ENCODE data around the gene GPR63.

GPR63 gene

GRCh38 chr6:96844530-96844929 lies 7.3 kb upstream of the GPR63 start:
- H3K27ac Mint-ChIP-seq, result no peak overlapping the region
- peaks cover 15% of the 10 kb centered on the region for H3K27me3 Mint-ChIP-seq
- no peaks in the 10 kb centered on the region for H3K4me1 Mint-ChIP-seq (ENCODE audit: low read depth)
- H3K4me3 Mint-ChIP-seq, result no peak overlapping the region
- peaks cover 3% of the 10 kb centered on the region for H3K36me3 Mint-ChIP-seq
- H3K9me3 Mint-ChIP-seq (ENCODE audit: low read depth), result peaks cover 3% of the 10 kb centered on the region

DNA sequence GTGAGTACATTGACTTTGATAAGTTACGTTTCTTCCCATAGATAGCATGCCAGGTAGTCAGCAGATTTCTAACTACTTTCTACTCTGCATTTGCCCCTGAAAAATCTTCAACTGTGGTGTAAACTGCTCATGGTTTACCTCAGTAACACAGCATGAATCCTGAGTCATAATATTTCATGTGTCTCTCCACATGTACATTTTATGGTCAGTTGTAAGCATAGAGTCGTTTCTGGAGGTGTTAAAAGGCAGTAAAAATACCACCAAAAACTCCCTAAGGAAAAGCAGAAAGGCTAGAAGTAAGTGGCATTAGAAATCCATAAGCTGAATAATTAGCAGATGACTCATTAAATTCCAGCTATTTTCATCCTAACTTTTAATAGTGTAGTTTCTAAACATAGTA lies 4.1 kb upstream of the GPR63 start:
- Mint-ChIP-seq H3K4me3 (no peak overlapping the region), H3K27ac (no peak overlapping the region), H3K4me1 (ENCODE audit: low read depth) (peaks cover 11% of the 10 kb centered on the region), H3K9me3 (ENCODE audit: low read depth) (no peaks in the 10 kb centered on the region), H3K36me3 (peaks cover 3% of the 10 kb centered on the region), H3K27me3 (peaks cover 29% of the 10 kb centered on the region)

GRCh38 chr6:96836631-96837080 lies 621 bp downstream of the GPR63 start:
- Mint-ChIP-seq H3K9me3 (ENCODE audit: low read depth) (no peaks in the 10 kb centered on the region), H3K27me3 (peaks cover 37% of the 10 kb centered on the region), H3K4me3 (peak overlapping the region; percentile 86), H3K36me3 (no peaks in the 10 kb centered on the region), H3K4me1 (ENCODE audit: low read depth) (peaks cover 16% of the 10 kb centered on the region), H3K27ac (peak overlapping the region; percentile 42)

DNA sequence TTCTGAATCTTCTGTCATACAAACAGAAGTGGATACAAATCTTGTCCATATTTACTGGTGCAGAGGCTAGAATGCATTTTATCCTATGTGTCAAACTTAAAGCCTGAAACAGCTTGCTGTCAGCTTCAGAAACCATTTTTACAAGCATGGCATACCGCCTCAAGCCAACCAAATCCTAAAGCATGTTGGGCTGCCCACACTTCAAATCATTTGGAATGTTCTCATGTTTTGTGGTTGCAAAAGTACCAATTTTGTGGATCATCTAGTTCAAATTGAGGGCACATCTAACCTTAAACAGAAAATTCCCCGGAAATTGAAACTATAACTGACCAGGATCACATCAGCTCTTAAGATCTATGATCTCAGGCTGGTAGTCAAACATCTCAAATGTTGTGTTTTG lies 3.2 kb downstream of the GPR63 start:
- H3K4me1 Mint-ChIP-seq (ENCODE audit: low read depth), result peaks cover 16% of the 10 kb centered on the region
- H3K9me3 Mint-ChIP-seq (ENCODE audit: low read depth), result no peaks in the 10 kb centered on the region
- H3K27ac Mint-ChIP-seq, result no peak overlapping the region
- H3K27me3 Mint-ChIP-seq, result peaks cover 33% of the 10 kb centered on the region
- H3K36me3 Mint-ChIP-seq, result no peaks in the 10 kb centered on the region
- H3K4me3 Mint-ChIP-seq, result no peak overlapping the region

GRCh38 chr6:96832780-96833179 lies 4.5 kb downstream of the GPR63 start:
- Mint-ChIP-seq H3K9me3 (ENCODE audit: low read depth) (no peaks in the 10 kb centered on the region), H3K4me1 (ENCODE audit: low read depth) (peaks cover 11% of the 10 kb centered on the region), H3K36me3 (no peaks in the 10 kb centered on the region), H3K4me3 (no peak overlapping the region), H3K27me3 (peaks cover 21% of the 10 kb centered on the region), H3K27ac (no peak overlapping the region)

DNA sequence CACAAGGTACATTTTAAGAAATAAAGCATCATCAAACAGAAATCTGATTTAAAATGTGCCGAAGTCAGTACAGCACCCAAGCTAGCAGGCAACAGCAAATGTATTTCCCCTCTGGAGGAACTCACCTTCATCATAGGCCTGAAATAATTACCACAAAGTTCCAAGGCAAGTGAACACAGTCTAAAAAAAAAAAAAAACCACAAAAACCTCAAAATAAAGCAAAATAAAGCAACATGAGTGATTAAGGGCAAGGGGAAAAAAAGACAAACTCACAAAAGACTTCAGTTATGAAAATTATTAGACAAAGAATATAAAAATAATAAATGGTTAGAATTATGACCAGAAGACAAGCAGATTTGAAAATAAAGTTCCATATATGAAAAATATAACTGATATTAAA lies 10.4 kb downstream of the GPR63 start:
- Mint-ChIP-seq H3K36me3 (peaks cover 2% of the 10 kb centered on the region), H3K4me3 (no peak overlapping the region), H3K9me3 (ENCODE audit: low read depth) (no peaks in the 10 kb centered on the region), H3K27ac (no peak overlapping the region), H3K27me3 (peaks cover 2% of the 10 kb centered on the region), H3K4me1 (ENCODE audit: low read depth) (no peaks in the 10 kb centered on the region)

- Mint-ChIP-seq H3K36me3 (peaks cover 2% of the 10 kb centered on the region), H3K27ac (no peak overlapping the region), H3K4me3 (no peak overlapping the region), H3K9me3 (ENCODE audit: low read depth) (no peaks in the 10 kb centered on the region), H3K27me3 (peaks cover 7% of the 10 kb centered on the region), H3K4me1 (ENCODE audit: low read depth) (no peaks in the 10 kb centered on the region)
These were observed 13.5 kb downstream of the GPR63 start for GRCh38 chr6:96823743-96824142.

DNA sequence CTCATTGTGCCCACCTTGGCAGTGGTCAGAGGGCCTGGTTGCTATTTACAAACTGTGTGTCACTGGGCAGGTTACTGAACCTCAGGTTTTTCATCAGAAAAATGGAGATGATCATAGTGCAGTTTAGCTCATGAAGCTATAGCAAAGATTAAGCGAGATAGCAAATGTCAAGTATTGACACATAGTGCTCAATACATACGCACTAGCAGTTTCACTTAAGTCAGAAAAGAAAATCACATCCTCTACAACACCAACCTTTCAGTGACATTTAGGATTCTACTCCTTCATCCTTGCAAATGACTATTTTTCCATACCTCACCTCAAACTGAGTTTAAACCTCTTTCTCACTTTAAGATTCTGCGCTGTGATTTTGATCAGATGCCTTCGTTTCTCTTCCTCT lies 16.2 kb downstream of the GPR63 start:
- H3K9me3 Mint-ChIP-seq (ENCODE audit: low read depth), result no peaks in the 10 kb centered on the region
- no peaks in the 10 kb centered on the region for H3K4me1 Mint-ChIP-seq (ENCODE audit: low read depth)

GRCh38 chr6:96816301-96816817 lies 20.9 kb downstream of the GPR63 start:
- Mint-ChIP-seq H3K4me1 (ENCODE audit: low read depth) (no peaks in the 10 kb centered on the region), H3K27ac (no peak overlapping the region), H3K36me3 (no peaks in the 10 kb centered on the region), H3K9me3 (ENCODE audit: low read depth) (no peaks in the 10 kb centered on the region), H3K4me3 (no peak overlapping the region), H3K27me3 (peaks cover 9% of the 10 kb centered on the region)

More for the DNA sequence above, 16.2 kb downstream of the GPR63 start:
- Mint-ChIP-seq H3K27ac (no peak overlapping the region), H3K36me3 (no peaks in the 10 kb centered on the region), H3K4me3 (no peak overlapping the region), H3K27me3 (peaks cover 9% of the 10 kb centered on the region)

- Mint-ChIP-seq H3K27me3 (peaks cover 6% of the 10 kb centered on the region), H3K4me1 (ENCODE audit: low read depth) (no peaks in the 10 kb centered on the region), H3K4me3 (no peak overlapping the region), H3K9me3 (ENCODE audit: low read depth) (no peaks in the 10 kb centered on the region), H3K36me3 (no peaks in the 10 kb centered on the region), H3K27ac (no peak overlapping the region)
These were observed 22.7 kb downstream of the GPR63 start for GRCh38 chr6:96814625-96815024.

DNA sequence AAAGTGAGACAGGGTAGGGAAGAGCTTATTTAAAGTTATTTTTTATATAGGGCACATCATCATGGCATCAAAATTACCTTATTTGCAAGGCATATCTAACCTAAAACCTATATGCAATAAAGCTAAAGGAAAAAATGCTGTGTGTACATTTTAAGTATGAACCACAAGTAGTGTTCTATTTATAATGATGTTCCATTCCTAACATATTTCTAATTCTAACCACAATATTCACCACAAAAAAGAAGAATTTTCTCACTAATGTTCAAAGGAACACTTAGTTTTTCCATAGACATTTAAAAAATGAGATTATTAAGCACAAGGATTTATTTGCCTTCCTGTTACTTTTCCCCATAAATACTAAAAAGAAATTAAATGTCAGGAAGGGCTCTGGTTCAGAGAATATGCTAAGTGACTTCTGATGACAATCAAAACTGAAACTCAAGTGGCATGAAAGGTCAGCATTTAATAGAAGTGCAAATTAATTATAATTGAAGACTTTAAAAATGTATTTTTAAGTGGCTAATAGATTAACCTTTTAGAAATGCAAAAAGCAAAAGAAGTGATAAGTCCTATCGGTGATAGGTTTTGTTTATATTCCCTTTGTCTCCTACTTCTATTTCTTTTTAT lies 25.1 kb downstream of the GPR63 start:
- Mint-ChIP-seq H3K27ac (no peak overlapping the region), H3K4me3 (no peak overlapping the region), H3K4me1 (ENCODE audit: low read depth) (no peaks in the 10 kb centered on the region), H3K36me3 (no peaks in the 10 kb centered on the region), H3K27me3 (peaks cover 6% of the 10 kb centered on the region), H3K9me3 (ENCODE audit: low read depth) (no peaks in the 10 kb centered on the region)

DNA sequence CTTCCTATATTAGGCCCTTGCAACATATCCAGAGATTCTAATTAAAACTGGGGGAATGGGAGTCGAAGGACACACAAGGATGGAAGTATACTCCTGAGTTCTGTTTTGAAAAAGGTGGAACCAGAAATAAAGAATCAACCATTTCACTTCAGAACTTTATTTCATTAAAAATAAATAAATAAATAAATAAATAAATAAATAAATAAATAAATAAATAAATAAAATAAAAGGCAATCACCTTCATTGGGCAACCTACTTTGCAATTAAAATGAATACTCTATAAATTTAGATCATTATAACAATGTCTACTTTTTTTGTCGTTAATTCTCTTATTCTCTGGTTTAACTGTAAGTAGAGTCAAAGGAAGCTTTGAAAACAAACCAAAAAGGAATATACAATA lies 25.6 kb downstream of the GPR63 start:
- Mint-ChIP-seq H3K9me3 (ENCODE audit: low read depth) (no peaks in the 10 kb centered on the region), H3K27me3 (peaks cover 5% of the 10 kb centered on the region), H3K36me3 (no peaks in the 10 kb centered on the region), H3K4me3 (no peak overlapping the region), H3K27ac (no peak overlapping the region), H3K4me1 (ENCODE audit: low read depth) (no peaks in the 10 kb centered on the region)

DNA sequence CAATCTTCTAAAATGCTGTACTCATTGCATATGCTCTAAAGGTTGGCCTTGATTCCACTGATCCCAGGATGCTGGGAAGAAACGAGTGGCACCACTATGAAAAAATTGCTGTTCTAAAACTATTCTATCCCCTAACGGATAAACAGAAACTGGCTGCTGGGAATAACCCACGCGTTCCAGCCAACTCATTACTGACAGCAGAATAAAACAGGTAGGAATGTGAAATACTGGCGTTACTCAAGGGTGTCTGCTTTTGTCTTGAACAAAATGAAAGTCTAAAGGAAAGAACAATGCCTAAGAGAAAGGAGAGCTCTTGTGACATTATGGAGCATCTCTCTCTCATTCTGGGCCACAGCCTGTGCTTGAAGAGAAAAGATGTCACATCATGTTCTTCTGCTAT lies 26.1 kb downstream of the GPR63 start:
- Mint-ChIP-seq H3K9me3 (ENCODE audit: low read depth) (no peaks in the 10 kb centered on the region), H3K4me3 (no peak overlapping the region), H3K36me3 (no peaks in the 10 kb centered on the region), H3K27ac (no peak overlapping the region), H3K4me1 (ENCODE audit: low read depth) (no peaks in the 10 kb centered on the region), H3K27me3 (peaks cover 5% of the 10 kb centered on the region)

- Mint-ChIP-seq H3K36me3 (peaks cover 4% of the 10 kb centered on the region), H3K27me3 (peaks cover 2% of the 10 kb centered on the region), H3K9me3 (ENCODE audit: low read depth) (no peaks in the 10 kb centered on the region), H3K4me1 (ENCODE audit: low read depth) (no peaks in the 10 kb centered on the region), H3K4me3 (no peak overlapping the region), H3K27ac (no peak overlapping the region)
These were observed 28.2 kb downstream of the GPR63 start for GRCh38 chr6:96809119-96809518.

DNA sequence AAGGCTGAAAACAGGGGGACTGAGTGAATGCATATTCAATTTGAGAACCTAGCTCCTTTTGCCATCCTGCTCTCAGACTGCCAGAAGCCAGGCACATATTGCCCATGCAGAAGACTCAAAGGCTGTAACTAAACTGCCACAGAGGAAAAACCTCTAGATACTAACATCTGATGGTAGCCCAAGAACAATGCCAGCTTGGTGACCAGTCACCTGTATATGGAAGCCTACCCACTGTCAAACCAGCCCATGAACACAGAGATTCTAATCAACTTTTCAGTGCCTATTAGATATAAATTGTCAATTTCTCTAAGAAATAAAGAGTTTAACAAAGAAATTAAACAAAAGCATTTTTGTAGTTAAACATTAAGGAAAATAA lies 34.2 kb downstream of the GPR63 start:
- Mint-ChIP-seq H3K27ac (no peak overlapping the region), H3K36me3 (peaks cover 4% of the 10 kb centered on the region), H3K9me3 (ENCODE audit: low read depth) (no peaks in the 10 kb centered on the region), H3K4me1 (ENCODE audit: low read depth) (no peaks in the 10 kb centered on the region), H3K27me3 (peaks cover 2% of the 10 kb centered on the region), H3K4me3 (no peak overlapping the region)

- H3K4me3 Mint-ChIP-seq, result no peak overlapping the region
- H3K27ac Mint-ChIP-seq, result no peak overlapping the region
- H3K27me3 Mint-ChIP-seq, result no peaks in the 10 kb centered on the region
- no peaks in the 10 kb centered on the region for H3K9me3 Mint-ChIP-seq (ENCODE audit: low read depth)
- no peaks in the 10 kb centered on the region for H3K36me3 Mint-ChIP-seq
- no peaks in the 10 kb centered on the region for H3K4me1 Mint-ChIP-seq (ENCODE audit: low read depth)
These were observed 41.8 kb downstream of the GPR63 start for GRCh38 chr6:96795481-96795880.

Data from activated naive CD8-positive, alpha-beta T cell (primary cell).